ENCODE results near the gene POT1.

DNA sequence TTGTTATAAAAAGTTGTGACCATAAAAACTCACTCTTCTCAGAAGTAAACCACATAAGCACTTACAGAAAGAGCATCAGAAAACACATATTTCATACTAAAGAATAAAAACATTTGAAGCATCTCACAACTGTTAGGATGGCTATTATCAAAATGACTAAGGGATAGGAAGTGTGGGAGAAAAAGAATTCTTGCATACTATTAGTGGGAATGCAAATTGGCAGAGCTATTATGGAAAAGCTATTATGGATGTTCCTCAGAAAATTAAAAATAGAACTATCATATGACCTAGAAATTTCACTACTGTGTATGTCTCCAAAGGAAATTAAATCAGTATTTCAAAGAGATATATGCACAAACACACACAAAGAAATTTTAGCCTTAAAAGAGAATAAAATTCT lies 25.2 kb upstream of the POT1 start:
- TF ChIP-seq, protein P1, sequence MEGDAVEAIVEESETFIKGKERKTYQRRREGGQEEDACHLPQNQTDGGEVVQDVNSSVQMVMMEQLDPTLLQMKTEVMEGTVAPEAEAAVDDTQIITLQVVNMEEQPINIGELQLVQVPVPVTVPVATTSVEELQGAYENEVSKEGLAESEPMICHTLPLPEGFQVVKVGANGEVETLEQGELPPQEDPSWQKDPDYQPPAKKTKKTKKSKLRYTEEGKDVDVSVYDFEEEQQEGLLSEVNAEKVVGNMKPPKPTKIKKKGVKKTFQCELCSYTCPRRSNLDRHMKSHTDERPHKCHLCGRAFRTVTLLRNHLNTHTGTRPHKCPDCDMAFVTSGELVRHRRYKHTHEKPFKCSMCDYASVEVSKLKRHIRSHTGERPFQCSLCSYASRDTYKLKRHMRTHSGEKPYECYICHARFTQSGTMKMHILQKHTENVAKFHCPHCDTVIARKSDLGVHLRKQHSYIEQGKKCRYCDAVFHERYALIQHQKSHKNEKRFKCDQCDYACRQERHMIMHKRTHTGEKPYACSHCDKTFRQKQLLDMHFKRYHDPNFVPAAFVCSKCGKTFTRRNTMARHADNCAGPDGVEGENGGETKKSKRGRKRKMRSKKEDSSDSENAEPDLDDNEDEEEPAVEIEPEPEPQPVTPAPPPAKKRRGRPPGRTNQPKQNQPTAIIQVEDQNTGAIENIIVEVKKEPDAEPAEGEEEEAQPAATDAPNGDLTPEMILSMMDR (IDR thresholded peaks at IDR 0.05) = no peak
- TF ChIP-seq POLR2A (IDR thresholded peaks at IDR 0.05) = no peak

Measured in Peyer's patch (tissue), 4 donors.